ENCODE results near the gene GNAZ. TPM values are rescaled to one million over a fixed set of nuclear protein-coding genes. Genes with fewer than 3 reads are reported as not detected.

GNAZ gene
- total RNA-seq, 1 experiment from 2014 or later: 0.48 TPM

DNA sequence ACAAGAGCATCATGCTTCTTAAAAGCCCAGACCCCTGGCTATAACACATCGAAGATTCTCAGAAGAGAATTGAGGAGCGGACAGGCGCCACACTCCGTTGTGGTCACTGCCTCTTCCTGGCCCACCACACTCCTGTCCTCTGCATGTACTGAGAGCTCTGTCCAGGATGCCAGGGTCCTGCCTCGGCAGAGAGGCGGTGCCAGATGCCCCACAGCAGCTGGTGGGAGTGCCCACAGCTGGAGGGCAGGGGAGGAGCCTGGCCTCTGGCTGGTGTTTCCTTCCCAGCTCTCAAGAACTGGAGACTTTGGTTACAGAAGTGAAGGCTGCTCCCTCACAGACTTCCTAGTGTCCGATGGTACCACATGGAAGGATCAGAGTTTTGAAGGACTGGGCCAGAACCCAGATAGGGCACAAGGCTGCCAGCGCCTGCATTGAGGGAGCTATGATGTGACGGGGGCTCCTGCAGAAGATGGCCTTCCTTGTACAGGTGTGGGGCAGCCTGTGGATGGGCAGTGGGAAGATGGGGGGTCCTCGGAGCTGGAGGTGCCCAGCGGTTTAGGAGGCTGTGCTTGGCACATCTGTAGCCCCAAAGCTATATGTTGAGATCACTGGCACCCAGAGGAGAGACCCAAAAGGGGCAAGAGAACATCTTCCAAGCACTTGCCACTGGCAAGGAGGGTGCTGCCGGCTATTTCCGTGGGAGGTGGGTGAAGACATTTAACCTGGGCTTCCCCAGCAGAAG, 52.1 kb downstream of the GNAZ start:
- H3K4me3 ChIP-seq (ENCODE audit: low read depth, low read length): no peak overlapping the region
- ChIA-PET POLR2A (no interaction called here), CTCF (interaction anchor here (1.3 kb wide), 1 partner anchor 162 kb away, joined by 4 read pairs; no protein-coding TSS in a partner anchor)
- no peaks in the 10 kb centered on the region for H3K4me1 Mint-ChIP-seq (ENCODE audit: low read depth, unreplicated experiment)
- BruUV-seq (replicated peaks): no TSS peak
- no peaks in the 10 kb centered on the region for H3K36me3 ChIP-seq (ENCODE audit: control insufficient read depth, insufficient read depth, low read length)
- no peaks in the 10 kb centered on the region for H3K9me3 ChIP-seq
- TF ChIP-seq CTCF (IDR thresholded peaks at IDR 0.05; ENCODE audit: insufficient read depth in 1 of 2, low read depth in 1 of 2, low read length in 1 of 2, severe bottlenecking in 1 of 2, unreplicated experiment in 1 of 2): no peak
- no peak overlapping the region for H3K27ac Mint-ChIP-seq (ENCODE audit: unreplicated experiment)
- H3K36me3 Mint-ChIP-seq (ENCODE audit: insufficient read depth, unreplicated experiment): no peaks in the 10 kb centered on the region
- H3K27me3 Mint-ChIP-seq (ENCODE audit: insufficient read depth, unreplicated experiment): no peaks in the 10 kb centered on the region
- no peak overlapping the region for H3K4me3 Mint-ChIP-seq (ENCODE audit: unreplicated experiment)
- no peaks in the 10 kb centered on the region for H3K27me3 ChIP-seq (replicated peaks; ENCODE audit: control insufficient read depth, insufficient read depth, low read length)
- no peaks in the 10 kb centered on the region for H3K9me3 Mint-ChIP-seq (ENCODE audit: unreplicated experiment)
- no peak for DNase-seq
- intact Hi-C loops (cut with micrococcal nuclease; ENCODE audit: unreplicated experiment): no loop called here
- no peaks in the 10 kb centered on the region for H3K4me1 ChIP-seq

- POLR2A ChIA-PET: no interaction called here
- intact Hi-C loops (cut with micrococcal nuclease; ENCODE audit: unreplicated experiment): no loop called here
- Histone ChIP-seq H3K36me3 (ENCODE audit: control insufficient read depth, insufficient read depth, low read length) (no peaks in the 10 kb centered on the region), H3K9me3 (no peaks in the 10 kb centered on the region), H3K27me3 (replicated peaks; ENCODE audit: control insufficient read depth, insufficient read depth, low read length) (no peaks in the 10 kb centered on the region), H3K4me3 (ENCODE audit: low read depth, low read length) (no peak overlapping the region), H3K4me1 (no peaks in the 10 kb centered on the region)
- DNase-seq: no peak
- Mint-ChIP-seq H3K4me1 (ENCODE audit: low read depth, unreplicated experiment) (no peaks in the 10 kb centered on the region), H3K9me3 (ENCODE audit: unreplicated experiment) (no peaks in the 10 kb centered on the region), H3K4me3 (ENCODE audit: unreplicated experiment) (no peak overlapping the region), H3K27ac (ENCODE audit: unreplicated experiment) (no peak overlapping the region), H3K27me3 (ENCODE audit: insufficient read depth, unreplicated experiment) (no peaks in the 10 kb centered on the region), H3K36me3 (ENCODE audit: insufficient read depth, unreplicated experiment) (no peaks in the 10 kb centered on the region)
- CTCF ChIA-PET: interaction anchor here (1.3 to 1.8 kb wide), 2 partner anchors 163 to 166 kb away, joined by 4 to 7 read pairs; no protein-coding TSS in a partner anchor
- no TSS peak for BruUV-seq (replicated peaks)
- TF ChIP-seq CTCF (IDR thresholded peaks at IDR 0.05; ENCODE audit: insufficient read depth in 1 of 2, low read depth in 1 of 2, low read length in 1 of 2, severe bottlenecking in 1 of 2, unreplicated experiment in 1 of 2): no peak
Measured at GRCh38 chr22:23122992-23123803, 52.9 kb downstream of the GNAZ start.

- no peaks in the 10 kb centered on the region for H3K27me3 Mint-ChIP-seq (ENCODE audit: insufficient read depth, unreplicated experiment)
- H3K4me3 Mint-ChIP-seq (ENCODE audit: unreplicated experiment): no peak overlapping the region
- H3K36me3 ChIP-seq (ENCODE audit: control insufficient read depth, insufficient read depth, low read length): no peaks in the 10 kb centered on the region
- DNase-seq: no peak
- ChIA-PET CTCF (interaction anchor here (1.8 kb wide), 1 partner anchor 167 kb away, joined by 7 read pairs; no protein-coding TSS in a partner anchor), POLR2A (no interaction called here)
- H3K27ac Mint-ChIP-seq (ENCODE audit: unreplicated experiment): no peak overlapping the region
- no peaks in the 10 kb centered on the region for H3K27me3 ChIP-seq (replicated peaks; ENCODE audit: control insufficient read depth, insufficient read depth, low read length)
- BruUV-seq (replicated peaks): no TSS peak
- intact Hi-C loops (cut with micrococcal nuclease; ENCODE audit: unreplicated experiment): no loop called here
- no peak for TF ChIP-seq CTCF (IDR thresholded peaks at IDR 0.05; ENCODE audit: insufficient read depth in 1 of 2, low read depth in 1 of 2, low read length in 1 of 2, severe bottlenecking in 1 of 2, unreplicated experiment in 1 of 2)
- no peaks in the 10 kb centered on the region for H3K4me1 ChIP-seq
- H3K9me3 Mint-ChIP-seq (ENCODE audit: unreplicated experiment): no peaks in the 10 kb centered on the region
- no peaks in the 10 kb centered on the region for H3K9me3 ChIP-seq
- no peak overlapping the region for H3K4me3 ChIP-seq (ENCODE audit: low read depth, low read length)
- no peaks in the 10 kb centered on the region for H3K4me1 Mint-ChIP-seq (ENCODE audit: low read depth, unreplicated experiment)
- no peaks in the 10 kb centered on the region for H3K36me3 Mint-ChIP-seq (ENCODE audit: insufficient read depth, unreplicated experiment)
Measured at GRCh38 chr22:23123804-23124254, 53.5 kb downstream of the GNAZ start.
